GM23338 (cell line): ENCODE results near the gene PCBP4. TPM values are rescaled to one million over a fixed set of nuclear protein-coding genes. Genes with fewer than 3 reads are reported as not detected.

Source experiments
- ATAC-seq: fragments of 200-7000 bp; cut with Tn5 transposase; 3 replicates; pipeline ENCODE4 v1.9.1; 2020
- DNase-seq: peaks from one replicate; pipeline ENCODE4 v3.0.0-alpha.2; 2015; ENCODE audit warnings: low spot score
- H2AFZ ChIP-seq: fragments of 200-600 bp; sonication (generic); 2 replicates; pipeline ENCODE4 v1.8.0; 2016; ENCODE audit warnings: antibody characterized with exemption, mild to moderate bottlenecking, moderate library complexity
- H3F3A ChIP-seq: fragments of 200-600 bp; sonication (generic); replicated peaks from 2 replicates; pipeline ENCODE4 v1.8.0; 2017; ENCODE audit warnings: antibody characterized with exemption, mixed run types, low read depth
- H3K27ac ChIP-seq: fragments of 200-600 bp; sonication (generic); 2 replicates; pipeline ENCODE4 v1.6.1; 2016; ENCODE audit warnings: low read depth
- H3K27me3 ChIP-seq: fragments of 200-600 bp; sonication (generic); 2 replicates; pipeline ENCODE4 v1.8.0; 2016; ENCODE audit warnings: mild to moderate bottlenecking, mixed run types, moderate library complexity; ENCODE audit not compliant: insufficient read depth
- H3K36me3 ChIP-seq: fragments of 200-600 bp; sonication (generic); 2 replicates; pipeline ENCODE4 v1.8.0; 2016; ENCODE audit warnings: mild to moderate bottlenecking; ENCODE audit not compliant: insufficient read depth
- H3K4me1 ChIP-seq: fragments of 200-600 bp; sonication (generic); 2 replicates; pipeline ENCODE4 v1.8.0; 2016; ENCODE audit warnings: mild to moderate bottlenecking, moderate library complexity; ENCODE audit not compliant: insufficient read depth
- H3K4me2 ChIP-seq: fragments of 200-600 bp; sonication (generic); 2 replicates; pipeline ENCODE4 v1.7.1; 2017; ENCODE audit warnings: mixed run types
- H3K4me3 ChIP-seq: fragments of 200-600 bp; sonication (generic); 2 replicates; pipeline ENCODE4 v1.6.1; 2016; ENCODE audit warnings: mixed run types
- H3K79me2 ChIP-seq: fragments of 200-600 bp; sonication (generic); replicated peaks from 2 replicates; pipeline ENCODE4 v1.8.0; 2017; ENCODE audit warnings: mild to moderate bottlenecking; ENCODE audit not compliant: insufficient read depth
- H3K9me2 ChIP-seq: fragments of 200-600 bp; sonication (generic); 2 replicates; pipeline ENCODE4 v1.8.0; 2017; ENCODE audit not compliant: insufficient read depth
- H4K20me1 ChIP-seq: fragments of 200-600 bp; sonication (generic); replicated peaks from 2 replicates; pipeline ENCODE4 v1.8.0; 2017; ENCODE audit warnings: mild to moderate bottlenecking; ENCODE audit not compliant: insufficient read depth
- H3K27ac Mint-ChIP-seq: 2 replicates; pipeline ENCODE4 v1.8.0; 2020; ENCODE audit warnings: inconsistent platforms, mild to moderate bottlenecking, moderate library complexity, mixed read lengths
- H3K27me3 Mint-ChIP-seq: 3 replicates; pipeline ENCODE4 v1.8.0; 2022; ENCODE audit warnings: low read depth, mild to moderate bottlenecking, moderate library complexity, mixed read lengths, inconsistent platforms; ENCODE audit not compliant: insufficient read depth, poor library complexity
- H3K36me3 Mint-ChIP-seq: 3 replicates; pipeline ENCODE4 v1.8.0; 2021; ENCODE audit warnings: low read depth, mild to moderate bottlenecking, inconsistent platforms, moderate library complexity, mixed read lengths
- H3K4me1 Mint-ChIP-seq: 3 replicates; pipeline ENCODE4 v1.8.0; 2020; ENCODE audit warnings: mild to moderate bottlenecking, inconsistent platforms, mixed read lengths
- H3K4me3 Mint-ChIP-seq: 3 replicates; pipeline ENCODE4 v1.8.0; 2021; ENCODE audit warnings: moderate library complexity, mild to moderate bottlenecking, inconsistent platforms, mixed read lengths
- H3K9me3 Mint-ChIP-seq: 3 replicates; pipeline ENCODE4 v1.8.0; 2020; ENCODE audit warnings: moderate library complexity, mild to moderate bottlenecking, inconsistent platforms, mixed read lengths
- CREB1 ChIP-seq: fragments of 250-450 bp; sonication (Bioruptor Pico); IDR thresholded peaks from 2 replicates; pipeline ENCODE4 v1.5.0; 2020; ENCODE audit warnings: low read depth, mild to moderate bottlenecking, moderate library complexity
- CTCF ChIP-seq, 2 experiments: fragments of 200-600 bp in 1 of 2; sonication (generic) in 1 of 2; conservative IDR thresholded peaks; 2 replicates each; pipeline versions ENCODE4 v1.5.1 to v1.6.1; 2016 to 2017; ENCODE audit warnings: antibody characterized with exemption in 2 of 2, low read depth in 2 of 2, mild to moderate bottlenecking in 2 of 2, moderate library complexity in 1 of 2
- ETS1 ChIP-seq: IDR thresholded peaks from 2 replicates; pipeline ENCODE4 v1.6.1; 2016; ENCODE audit warnings: antibody characterized with exemption
- EZH2 ChIP-seq: fragments of 200-600 bp; sonication (generic); IDR thresholded peaks from one replicate; pipeline ENCODE4 v1.8.0; 2017; ENCODE audit warnings: antibody characterized with exemption, mild to moderate bottlenecking, low read depth; ENCODE audit not compliant: unreplicated experiment
- EZH2phosphoT487 ChIP-seq: fragments of 200-600 bp; sonication (generic); IDR thresholded peaks from one replicate; pipeline ENCODE4 v1.8.1; 2018; ENCODE audit warnings: antibody characterized with exemption; ENCODE audit not compliant: unreplicated experiment
- JUNB ChIP-seq: IDR thresholded peaks from one replicate; pipeline ENCODE4 v1.6.1; 2016; ENCODE audit warnings: antibody characterized with exemption; ENCODE audit not compliant: unreplicated experiment
- NANOG ChIP-seq: IDR thresholded peaks from 2 replicates; pipeline ENCODE4 v1.6.1; 2016; ENCODE audit warnings: antibody characterized with exemption, borderline replicate concordance
- POLR2AphosphoS5 ChIP-seq: IDR thresholded peaks from 2 replicates; pipeline ENCODE4 v1.6.1; 2016; ENCODE audit warnings: antibody characterized with exemption, low read depth
- REST ChIP-seq: IDR thresholded peaks from one replicate; pipeline ENCODE4 v1.6.1; 2018; ENCODE audit warnings: antibody characterized with exemption; ENCODE audit not compliant: unreplicated experiment
- STAT1 ChIP-seq: IDR thresholded peaks from one replicate; pipeline ENCODE4 v1.6.1; 2016; ENCODE audit warnings: antibody characterized with exemption; ENCODE audit not compliant: unreplicated experiment
- ZNF114 ChIP-seq: fragments of 250-450 bp; sonication (Bioruptor Pico); IDR thresholded peaks from 2 replicates; pipeline ENCODE4 v1.5.0; 2020; ENCODE audit warnings: mild to moderate bottlenecking, moderate library complexity
- ZNF331 ChIP-seq: fragments of 250-450 bp; sonication (Bioruptor Pico); IDR thresholded peaks from 2 replicates; pipeline ENCODE4 v1.5.0; 2020; ENCODE audit warnings: low read depth, mild to moderate bottlenecking, moderate library complexity
- polyA plus RNA-seq: library from polyadenylated mRNA; unstranded; fragments of >200 nt; fragmentation: Nextera tagmentation; extraction: Ambion mirVana; gene quantifications from 2 replicates; pipeline ENCODE4 v1.2.1, GENCODE V29; 2016
- total RNA-seq: library from RNA; depleted of rRNA; stranded (reverse); fragments of >200 nt; shearing (Covaris generic); gene quantifications from 2 replicates; pipeline ENCODE4 v1.2.3, GENCODE V29; 2014
- TF ChIP-seq, protein P1 (sequence below): fragments of 250-450 bp; sonication (Bioruptor Pico); IDR thresholded peaks from 2 replicates; pipeline ENCODE4 v1.5.0; 2020; ENCODE audit warnings: mild to moderate bottlenecking, moderate library complexity

The PCBP4 gene
- total and polyA plus RNA-seq, 2 experiments from 2014 or later, result 11.8 to 37.6 TPM

GRCh38 chr3:51978143-51978502 is 10.9 kb upstream of the PCBP4 start:
- Histone ChIP-seq H2AFZ (no peak overlapping the region), H3K9me2 (no peaks in the 10 kb centered on the region), H3K27ac (no peak overlapping the region), H4K20me1 (no peaks in the 10 kb centered on the region), H3K4me2 (no peak overlapping the region), H3F3A (peaks cover 35% of the 10 kb centered on the region), H3K27me3 (peaks cover 38% of the 10 kb centered on the region), H3K4me3 (no peak overlapping the region), H3K79me2 (no peaks in the 10 kb centered on the region), H3K36me3 (no peaks in the 10 kb centered on the region), H3K4me1 (peaks cover 28% of the 10 kb centered on the region)
- Mint-ChIP-seq H3K36me3 (no peaks in the 10 kb centered on the region), H3K4me3 (no peak overlapping the region), H3K27ac (no peak overlapping the region), H3K27me3 (peaks cover 40% of the 10 kb centered on the region), H3K4me1 (peaks cover 20% of the 10 kb centered on the region), H3K9me3 (no peaks in the 10 kb centered on the region; the same call in 2 of the 3 replicates)
- ATAC-seq (no peak), DNase-seq (no peak)
- TF ChIP-seq STAT1, result no peak
- TF ChIP-seq NANOG, result no peak
- TF ChIP-seq EZH2phosphoT487, result no peak
- TF ChIP-seq ETS1, result no peak
- TF ChIP-seq, protein P1, sequence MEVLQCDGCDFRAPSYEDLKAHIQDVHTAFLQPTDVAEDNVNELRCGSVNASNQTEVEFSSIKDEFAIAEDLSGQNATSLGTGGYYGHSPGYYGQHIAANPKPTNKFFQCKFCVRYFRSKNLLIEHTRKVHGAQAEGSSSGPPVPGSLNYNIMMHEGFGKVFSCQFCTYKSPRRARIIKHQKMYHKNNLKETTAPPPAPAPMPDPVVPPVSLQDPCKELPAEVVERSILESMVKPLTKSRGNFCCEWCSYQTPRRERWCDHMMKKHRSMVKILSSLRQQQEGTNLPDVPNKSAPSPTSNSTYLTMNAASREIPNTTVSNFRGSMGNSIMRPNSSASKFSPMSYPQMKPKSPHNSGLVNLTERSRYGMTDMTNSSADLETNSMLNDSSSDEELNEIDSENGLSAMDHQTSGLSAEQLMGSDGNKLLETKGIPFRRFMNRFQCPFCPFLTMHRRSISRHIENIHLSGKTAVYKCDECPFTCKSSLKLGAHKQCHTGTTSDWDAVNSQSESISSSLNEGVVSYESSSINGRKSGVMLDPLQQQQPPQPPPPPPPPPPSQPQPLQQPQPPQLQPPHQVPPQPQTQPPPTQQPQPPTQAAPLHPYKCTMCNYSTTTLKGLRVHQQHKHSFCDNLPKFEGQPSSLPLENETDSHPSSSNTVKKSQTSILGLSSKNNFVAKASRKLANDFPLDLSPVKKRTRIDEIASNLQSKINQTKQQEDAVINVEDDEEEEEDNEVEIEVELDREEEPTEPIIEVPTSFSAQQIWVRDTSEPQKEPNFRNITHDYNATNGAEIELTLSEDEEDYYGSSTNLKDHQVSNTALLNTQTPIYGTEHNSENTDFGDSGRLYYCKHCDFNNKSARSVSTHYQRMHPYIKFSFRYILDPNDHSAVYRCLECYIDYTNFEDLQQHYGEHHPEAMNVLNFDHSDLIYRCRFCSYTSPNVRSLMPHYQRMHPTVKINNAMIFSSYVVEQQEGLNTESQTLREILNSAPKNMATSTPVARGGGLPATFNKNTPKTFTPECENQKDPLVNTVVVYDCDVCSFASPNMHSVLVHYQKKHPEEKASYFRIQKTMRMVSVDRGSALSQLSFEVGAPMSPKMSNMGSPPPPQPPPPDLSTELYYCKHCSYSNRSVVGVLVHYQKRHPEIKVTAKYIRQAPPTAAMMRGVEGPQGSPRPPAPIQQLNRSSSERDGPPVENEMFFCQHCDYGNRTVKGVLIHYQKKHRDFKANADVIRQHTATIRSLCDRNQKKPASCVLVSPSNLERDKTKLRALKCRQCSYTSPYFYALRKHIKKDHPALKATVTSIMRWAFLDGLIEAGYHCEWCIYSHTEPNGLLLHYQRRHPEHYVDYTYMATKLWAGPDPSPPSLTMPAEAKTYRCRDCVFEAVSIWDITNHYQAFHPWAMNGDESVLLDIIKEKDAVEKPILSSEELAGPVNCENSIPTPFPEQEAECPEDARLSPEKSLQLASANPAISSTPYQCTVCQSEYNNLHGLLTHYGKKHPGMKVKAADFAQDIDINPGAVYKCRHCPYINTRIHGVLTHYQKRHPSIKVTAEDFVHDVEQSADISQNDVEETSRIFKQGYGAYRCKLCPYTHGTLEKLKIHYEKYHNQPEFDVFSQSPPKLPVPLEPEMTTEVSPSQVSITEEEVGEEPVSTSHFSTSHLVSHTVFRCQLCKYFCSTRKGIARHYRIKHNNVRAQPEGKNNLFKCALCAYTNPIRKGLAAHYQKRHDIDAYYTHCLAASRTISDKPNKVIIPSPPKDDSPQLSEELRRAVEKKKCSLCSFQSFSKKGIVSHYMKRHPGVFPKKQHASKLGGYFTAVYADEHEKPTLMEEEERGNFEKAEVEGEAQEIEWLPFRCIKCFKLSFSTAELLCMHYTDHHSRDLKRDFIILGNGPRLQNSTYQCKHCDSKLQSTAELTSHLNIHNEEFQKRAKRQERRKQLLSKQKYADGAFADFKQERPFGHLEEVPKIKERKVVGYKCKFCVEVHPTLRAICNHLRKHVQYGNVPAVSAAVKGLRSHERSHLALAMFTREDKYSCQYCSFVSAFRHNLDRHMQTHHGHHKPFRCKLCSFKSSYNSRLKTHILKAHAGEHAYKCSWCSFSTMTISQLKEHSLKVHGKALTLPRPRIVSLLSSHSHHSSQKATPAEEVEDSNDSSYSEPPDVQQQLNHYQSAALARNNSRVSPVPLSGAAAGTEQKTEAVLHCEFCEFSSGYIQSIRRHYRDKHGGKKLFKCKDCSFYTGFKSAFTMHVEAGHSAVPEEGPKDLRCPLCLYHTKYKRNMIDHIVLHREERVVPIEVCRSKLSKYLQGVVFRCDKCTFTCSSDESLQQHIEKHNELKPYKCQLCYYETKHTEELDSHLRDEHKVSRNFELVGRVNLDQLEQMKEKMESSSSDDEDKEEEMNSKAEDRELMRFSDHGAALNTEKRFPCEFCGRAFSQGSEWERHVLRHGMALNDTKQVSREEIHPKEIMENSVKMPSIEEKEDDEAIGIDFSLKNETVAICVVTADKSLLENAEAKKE (CRISPR knock-in tag), result no peak
- no peak for TF ChIP-seq CTCF (conservative IDR thresholded peaks at IDR 0.05; ENCODE audit: low read depth in 2 of 2)
- TF ChIP-seq POLR2AphosphoS5, result no peak
- no peak for TF ChIP-seq CREB1
- no peak for TF ChIP-seq JUNB
- no peak for TF ChIP-seq REST
- no peak for TF ChIP-seq ZNF331 (CRISPR knock-in tag)
- no peak for TF ChIP-seq ZNF114 (CRISPR knock-in tag)
- TF ChIP-seq EZH2, result no peak
